Activated CD8-positive, alpha-beta memory T cell treated with anti-CD3 and anti-CD28 coated beads for 24 hours (primary cell): ENCODE measurements around the gene PRPF39.
"Not testable (repeated sequence)": the region's sequence is repeated elsewhere in the genome, so short reads cannot be mapped to it uniquely, and the experiment has no call there.

Source experiments
- DNase-seq: peaks from one replicate; pipeline ENCODE4 v3.0.0-alpha.2; 2020

Gene PRPF39

GRCh38 chr14:45142083-45142482, 58.2 kb downstream of the PRPF39 start:
- not testable (repeated sequence) for DNase-seq

DNA sequence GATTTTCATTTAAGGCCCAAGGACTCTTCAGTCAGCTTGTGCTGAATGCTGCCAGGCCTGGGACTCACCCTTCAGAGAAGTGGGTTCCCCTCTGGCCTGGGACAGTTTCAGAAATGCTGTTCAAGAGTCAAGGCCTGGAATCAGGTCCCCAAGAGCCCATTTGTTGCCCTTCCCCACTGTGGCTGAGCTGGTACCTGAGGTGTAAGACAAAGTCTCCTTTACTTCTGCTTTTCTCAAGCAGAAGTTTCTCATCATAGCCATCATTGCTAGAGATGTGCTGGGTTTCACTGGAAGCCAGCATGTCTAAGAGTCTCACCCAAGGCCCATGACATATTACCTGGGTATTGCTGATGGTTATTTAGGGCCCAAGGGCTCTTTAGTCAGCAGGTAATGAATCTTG, 60.7 kb downstream of the PRPF39 start:
- no peak for DNase-seq

DNA sequence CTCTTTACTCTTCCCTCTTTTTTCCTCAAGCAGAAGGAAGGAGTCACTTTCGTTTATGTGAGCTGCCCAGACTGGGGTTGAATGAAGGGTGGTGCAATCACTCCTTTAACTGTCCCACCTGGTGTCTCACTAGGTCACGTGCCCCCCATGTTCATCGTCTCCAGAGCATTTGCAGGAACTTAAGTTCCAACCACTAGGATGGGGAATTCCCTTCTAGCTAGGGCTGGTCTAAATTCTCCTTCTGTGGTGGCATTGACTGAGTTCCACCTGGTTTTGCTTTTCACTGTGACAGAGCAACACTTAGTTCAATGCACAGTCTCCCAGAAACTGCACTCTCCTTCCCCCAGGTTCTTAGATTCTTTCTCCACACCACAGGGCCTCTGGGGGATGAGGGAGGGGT, 61.3 kb downstream of the PRPF39 start:
- DNase-seq, result no peak

- no peak for DNase-seq
These were observed 65.7 kb downstream of the PRPF39 start for GRCh38 chr14:45149602-45150001.

DNA sequence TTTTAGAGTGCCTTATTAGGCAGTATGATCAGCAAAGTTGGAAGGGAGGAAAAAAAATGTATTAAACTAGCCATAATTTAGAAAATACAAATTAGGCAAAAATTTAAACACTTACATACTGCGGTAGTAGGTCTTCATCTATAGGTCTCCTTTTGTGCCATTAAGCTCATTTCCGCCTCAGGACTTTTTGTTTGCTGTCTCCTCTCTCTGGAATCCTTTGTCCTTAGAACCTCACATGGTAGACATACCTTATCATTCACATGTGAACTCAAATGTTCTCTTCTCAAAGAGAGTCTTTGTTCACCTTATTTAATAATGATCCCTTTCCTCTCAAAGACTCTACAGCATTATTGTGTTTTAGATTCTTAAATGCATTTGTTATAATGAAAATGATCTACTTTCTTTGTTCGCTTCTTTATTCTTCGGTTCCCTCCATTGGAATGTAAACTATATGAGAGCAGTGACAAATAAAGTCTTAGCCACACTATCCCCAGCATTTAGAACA, 66.5 kb downstream of the PRPF39 start:
- DNase-seq, result no peak

- no peak for DNase-seq
These were observed 72.2 kb downstream of the PRPF39 start for GRCh38 chr14:45156067-45156466.
